GM12801 (cell line): Measurements from ENCODE around the gene KCNJ5.

Experiments
- TF ChIP-seq, protein P1 (sequence below): IDR thresholded peaks from one replicate; pipeline ENCODE4 v1.5.1; 2011; ENCODE audit warnings: control low read depth; ENCODE audit not compliant: insufficient read length; ENCODE audit errors: extremely low read depth

The KCNJ5 gene

DNA sequence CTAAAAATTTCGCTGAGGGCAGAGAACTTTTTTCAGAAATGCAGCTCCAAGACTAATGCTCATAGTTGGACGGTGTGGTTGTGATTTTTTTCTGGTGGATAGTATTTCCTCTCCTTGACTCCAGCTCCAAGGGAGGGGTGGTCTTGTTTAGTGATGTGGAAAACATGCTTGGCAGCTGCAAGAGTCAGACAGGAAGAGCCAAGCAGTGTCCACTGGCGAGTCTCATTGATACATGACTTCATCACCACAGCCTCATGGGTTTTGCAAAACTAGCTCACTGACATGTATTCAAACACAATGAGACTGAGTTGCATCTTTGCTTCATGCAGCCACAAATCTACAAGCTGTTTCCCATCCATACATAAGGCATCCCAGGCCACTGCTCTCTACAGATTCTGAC is 16.7 kb upstream of the KCNJ5 start:
- TF ChIP-seq, protein P1, sequence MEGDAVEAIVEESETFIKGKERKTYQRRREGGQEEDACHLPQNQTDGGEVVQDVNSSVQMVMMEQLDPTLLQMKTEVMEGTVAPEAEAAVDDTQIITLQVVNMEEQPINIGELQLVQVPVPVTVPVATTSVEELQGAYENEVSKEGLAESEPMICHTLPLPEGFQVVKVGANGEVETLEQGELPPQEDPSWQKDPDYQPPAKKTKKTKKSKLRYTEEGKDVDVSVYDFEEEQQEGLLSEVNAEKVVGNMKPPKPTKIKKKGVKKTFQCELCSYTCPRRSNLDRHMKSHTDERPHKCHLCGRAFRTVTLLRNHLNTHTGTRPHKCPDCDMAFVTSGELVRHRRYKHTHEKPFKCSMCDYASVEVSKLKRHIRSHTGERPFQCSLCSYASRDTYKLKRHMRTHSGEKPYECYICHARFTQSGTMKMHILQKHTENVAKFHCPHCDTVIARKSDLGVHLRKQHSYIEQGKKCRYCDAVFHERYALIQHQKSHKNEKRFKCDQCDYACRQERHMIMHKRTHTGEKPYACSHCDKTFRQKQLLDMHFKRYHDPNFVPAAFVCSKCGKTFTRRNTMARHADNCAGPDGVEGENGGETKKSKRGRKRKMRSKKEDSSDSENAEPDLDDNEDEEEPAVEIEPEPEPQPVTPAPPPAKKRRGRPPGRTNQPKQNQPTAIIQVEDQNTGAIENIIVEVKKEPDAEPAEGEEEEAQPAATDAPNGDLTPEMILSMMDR, result no peak

DNA sequence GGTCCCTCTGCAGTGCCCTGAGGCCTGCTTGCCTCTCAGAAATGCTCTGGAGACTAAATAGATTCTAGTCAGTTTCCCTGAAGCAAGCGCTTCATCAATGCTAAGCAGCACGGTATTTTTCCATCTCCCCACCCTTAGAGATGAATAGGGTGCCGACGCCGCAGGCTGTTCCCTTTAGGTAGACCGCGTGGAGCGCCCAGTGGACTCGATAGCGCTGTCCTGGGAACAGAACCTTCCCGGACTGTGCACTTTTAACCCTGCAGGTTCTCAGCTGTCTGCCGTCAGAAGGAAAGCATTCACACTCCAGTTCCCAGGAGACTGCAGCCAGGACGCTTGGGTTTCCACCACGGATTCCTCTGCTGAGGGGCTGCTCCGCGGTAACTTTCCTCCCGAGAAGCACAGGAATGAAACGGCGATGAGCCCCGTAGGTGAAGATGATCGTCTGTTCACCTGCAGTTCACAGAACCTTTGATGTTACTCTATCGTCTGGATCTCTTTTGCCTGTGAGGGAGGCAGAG is 15.0 kb upstream of the KCNJ5 start:
- TF ChIP-seq, protein P1, result no peak

DNA sequence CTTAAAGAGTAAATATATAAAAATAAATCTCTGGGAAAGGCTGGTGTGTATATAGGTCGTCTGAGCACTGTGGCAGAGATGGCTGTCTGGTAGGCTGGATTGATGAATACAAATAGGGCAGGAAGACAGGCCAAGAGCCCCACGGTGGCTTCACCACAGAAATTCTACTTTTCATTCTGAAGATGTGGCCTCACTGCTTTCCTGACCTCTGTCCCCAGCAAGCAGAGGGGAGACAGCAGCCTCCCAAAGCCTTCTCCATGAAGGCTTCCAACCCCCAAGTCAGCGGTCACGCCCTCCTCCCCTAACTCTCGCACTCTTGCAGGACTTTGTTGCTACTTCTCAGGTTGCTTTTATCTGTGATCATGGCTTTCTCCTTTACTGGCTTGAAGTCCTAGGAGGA is 13.4 kb upstream of the KCNJ5 start:
- TF ChIP-seq, protein P1, result no peak

DNA sequence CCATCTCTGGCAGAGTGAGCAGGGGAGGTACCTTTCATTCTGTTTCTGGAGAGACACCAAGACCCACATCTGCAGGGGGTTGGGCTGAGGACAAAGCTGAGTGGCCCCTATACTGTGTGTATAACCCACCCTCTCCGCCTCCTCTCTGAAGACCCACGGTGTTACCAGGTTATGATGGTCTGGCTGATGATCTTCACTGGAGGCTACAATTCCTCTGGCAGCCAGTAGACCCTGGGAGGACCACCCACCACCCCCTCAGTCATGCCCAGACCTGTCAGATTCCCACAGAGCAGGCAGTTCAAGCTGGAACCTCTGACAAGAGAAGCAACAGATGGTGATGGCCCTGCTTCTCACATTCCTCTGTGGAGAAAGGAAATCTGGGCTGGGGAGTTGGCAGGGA is 12.7 kb upstream of the KCNJ5 start:
- TF ChIP-seq, protein P1, result no peak

DNA sequence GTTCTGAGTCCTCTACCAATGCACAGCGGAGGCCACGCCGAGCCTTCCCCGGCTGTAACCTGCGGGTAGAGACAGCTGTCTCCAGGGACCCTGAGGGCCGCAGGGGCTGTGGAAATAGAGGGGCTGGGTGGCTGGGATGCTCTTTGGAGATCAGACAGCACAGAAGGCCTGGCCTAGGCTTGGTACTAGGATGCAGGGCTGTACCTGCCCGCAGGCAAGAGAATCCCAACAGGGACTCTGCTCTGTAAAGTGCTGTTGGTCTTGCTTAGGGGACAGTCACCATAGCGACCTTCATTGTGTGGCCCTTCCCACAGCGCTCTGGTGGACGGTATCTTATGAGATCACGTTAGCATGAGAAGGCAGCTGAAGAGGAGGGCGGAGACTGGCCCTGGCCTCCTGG is 11.3 kb upstream of the KCNJ5 start:
- TF ChIP-seq, protein P1, result no peak

DNA sequence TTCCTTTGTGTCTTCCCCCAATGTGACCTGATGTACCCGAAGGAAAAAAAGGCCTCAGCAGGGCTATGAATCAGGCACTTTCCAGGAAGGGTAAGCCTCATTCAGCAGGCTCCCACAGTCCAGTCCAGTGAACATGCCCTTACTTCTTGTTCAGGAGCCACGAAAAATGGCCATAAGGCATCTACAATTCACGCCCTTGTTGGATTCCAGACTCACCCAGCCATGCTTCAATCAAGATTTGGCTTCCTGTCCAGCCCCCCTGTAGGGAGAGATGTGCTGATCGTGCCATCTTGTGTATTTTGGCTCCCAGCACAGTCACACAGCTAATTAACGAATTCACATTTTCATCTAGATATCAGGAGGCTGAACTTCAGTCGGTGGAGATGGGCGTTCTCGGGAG is 9.9 kb upstream of the KCNJ5 start:
- TF ChIP-seq, protein P1, result no peak

DNA sequence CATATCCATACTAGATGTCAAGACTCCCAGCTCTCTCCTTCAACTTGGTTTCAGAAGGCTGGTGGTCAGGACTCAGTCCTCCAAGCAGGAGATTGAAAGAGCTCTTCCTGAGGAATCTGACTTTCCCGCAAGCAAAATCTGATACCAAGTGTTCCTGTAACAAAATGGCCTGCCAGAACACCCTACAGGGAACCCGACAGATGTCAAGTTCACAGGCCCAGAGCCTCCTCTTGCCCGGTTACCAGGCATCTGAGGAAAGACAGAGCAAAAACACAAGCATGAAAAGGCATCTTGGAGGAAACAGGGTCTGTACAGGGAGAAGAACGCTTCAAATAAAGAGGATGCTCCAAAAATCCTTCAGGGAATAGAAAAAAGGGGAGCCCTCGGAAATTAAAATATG is 8.7 kb upstream of the KCNJ5 start:
- TF ChIP-seq, protein P1, result no peak

DNA sequence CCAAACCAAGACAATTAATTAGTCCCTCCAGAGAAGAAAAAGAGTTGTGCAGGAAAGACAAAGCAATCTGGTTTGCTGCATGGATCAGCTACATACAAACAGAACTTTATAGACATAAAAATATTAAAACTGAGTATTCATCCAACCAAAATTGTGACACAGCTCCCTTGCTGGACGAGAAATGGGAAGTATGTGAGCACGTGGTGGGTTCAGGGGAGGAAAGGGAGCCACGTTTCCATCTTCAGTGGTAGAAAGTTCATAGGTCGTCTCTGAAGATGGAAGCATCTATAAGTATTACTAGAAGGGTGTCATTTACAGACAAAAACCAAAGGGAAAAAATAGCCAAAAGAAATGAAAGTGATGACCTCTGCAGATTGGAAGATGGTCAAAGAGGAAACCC is 7.1 kb upstream of the KCNJ5 start:
- TF ChIP-seq, protein P1, result no peak
